Measurements from ENCODE around the gene TMEM40.

- TF ChIP-seq CTCF (conservative IDR thresholded peaks at IDR 0.05; ENCODE audit: low read length) (no peak), EZH2phosphoT487 (IDR thresholded peaks at IDR 0.05; ENCODE audit: borderline replicate concordance) (no peak)
These were observed 17.9 kb downstream of the TMEM40 start for GRCh38 chr3:12741209-12741608.
